ENCODE measurements around the gene PLEKHG4B. TPM values are rescaled to one million over a fixed set of nuclear protein-coding genes. Genes with fewer than 3 reads are reported as not detected.

Gene PLEKHG4B
- total RNA-seq, 1 experiment from 2014 or later, result 0.28 TPM

DNA sequence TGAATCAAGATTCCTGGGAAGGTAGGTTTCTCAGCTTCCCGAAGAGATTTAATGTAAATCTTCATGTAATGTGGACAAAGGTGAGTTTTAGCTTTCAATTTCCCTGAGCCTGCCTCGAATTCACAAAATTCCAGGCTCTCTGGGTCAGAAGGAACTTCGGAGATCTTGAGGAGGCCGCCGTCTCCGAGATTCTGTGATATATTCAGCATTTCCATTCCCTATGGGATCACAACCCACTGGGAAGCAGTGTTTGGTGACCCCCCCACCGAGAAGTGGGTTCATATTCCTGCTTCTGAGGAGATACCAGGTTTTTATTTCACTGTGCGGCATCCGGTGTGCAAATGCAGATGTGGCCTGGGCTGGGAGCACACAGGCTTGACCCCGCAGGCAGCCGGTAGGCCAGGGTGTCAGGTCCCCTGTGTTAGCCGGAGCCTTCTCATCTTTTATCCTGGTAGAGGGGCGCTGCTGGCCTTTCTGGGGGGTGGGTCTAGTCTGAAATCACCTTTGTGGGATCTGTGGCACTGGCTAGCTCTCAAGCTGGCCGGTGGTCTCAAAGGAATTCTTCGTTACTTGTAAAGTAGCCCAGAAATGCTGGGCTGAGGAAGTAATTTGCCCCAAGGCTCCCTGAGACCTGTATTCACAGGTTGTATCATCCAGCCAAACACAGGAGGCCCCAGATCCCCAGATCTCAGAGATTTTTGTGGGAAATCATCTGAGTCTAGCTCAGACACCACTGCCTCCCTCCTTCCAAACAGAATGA is 1.4 kb downstream of the PLEKHG4B start:
- CTCF ChIA-PET, result no interaction called here
- Histone ChIP-seq H3K27ac (ENCODE audit: low read depth, low read length, poor library complexity, severe bottlenecking) (no peak overlapping the region), H3K9me3 (ENCODE audit: low read depth, low read length, poor library complexity, severe bottlenecking) (no peaks in the 10 kb centered on the region), H3K36me3 (ENCODE audit: insufficient read depth, low read length, poor library complexity, severe bottlenecking) (no peaks in the 10 kb centered on the region), H3K4me3 (ENCODE audit: low read depth, low read length, poor library complexity, severe bottlenecking) (no peak overlapping the region), H3K4me1 (ENCODE audit: insufficient read depth, low read length, poor library complexity, severe bottlenecking) (no peaks in the 10 kb centered on the region), H3K27me3 (replicated peaks; ENCODE audit: insufficient read depth, low read depth, low read length, poor library complexity) (peaks cover 86% of the 10 kb centered on the region)
- no peak for DNase-seq (ENCODE audit: low spot score)
- POLR2A ChIA-PET (ENCODE audit: low non-redundant PET), result interaction anchor here (0.5 kb wide), 1 partner anchor 224 kb away, joined by 3 read pairs; no protein-coding TSS in a partner anchor
- TF ChIP-seq EZH2 (IDR thresholded peaks at IDR 0.05; ENCODE audit: borderline replicate concordance, low read depth, low read length, poor library complexity, severe bottlenecking), result no peak
- TF ChIP-seq CTCF (conservative IDR thresholded peaks at IDR 0.05; ENCODE audit: low read depth, low read length), result no peak
- BruUV-seq (replicated peaks), result no TSS peak
- intact Hi-C loops (cut with micrococcal nuclease; ENCODE audit: unreplicated experiment), result no loop called here

DNA sequence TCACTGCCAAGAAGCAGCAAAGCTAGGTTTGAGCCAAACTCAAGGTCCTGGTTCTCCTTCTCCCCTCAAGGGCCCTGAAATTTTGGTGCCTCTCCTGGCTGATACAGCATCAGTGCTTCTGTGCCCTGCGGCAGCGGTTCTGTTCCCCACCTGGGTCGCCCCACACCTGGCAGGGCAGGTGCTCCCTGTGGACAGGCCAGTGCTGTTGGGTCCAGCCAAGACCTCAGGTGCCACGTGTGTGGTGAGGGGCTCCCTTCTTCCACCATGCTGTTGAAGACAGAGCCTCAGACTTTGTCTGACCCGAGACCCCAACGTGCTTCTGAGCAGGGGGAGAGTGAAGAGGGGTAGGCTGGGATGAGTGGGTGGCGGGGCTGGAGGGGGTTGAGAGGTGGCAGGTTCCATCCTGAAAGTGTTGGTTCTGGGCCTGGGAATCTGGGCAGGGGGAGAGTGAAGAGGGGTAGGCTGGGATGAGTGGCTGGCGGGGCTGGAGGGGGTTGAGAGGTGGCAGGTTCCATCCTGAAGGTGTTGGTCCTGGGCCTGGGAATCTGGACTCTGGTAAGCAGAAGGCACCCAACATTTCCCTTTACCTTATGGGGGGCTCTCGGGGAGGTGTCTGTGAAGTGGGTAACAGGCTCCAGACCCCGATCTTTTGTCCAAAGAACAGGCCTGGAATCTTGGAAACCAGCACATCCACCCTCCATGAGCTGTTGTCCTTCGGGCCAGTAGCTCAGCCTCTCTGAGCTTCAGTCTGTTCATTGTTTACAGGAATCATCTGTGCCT is 2.3 kb downstream of the PLEKHG4B start:
- no peak for DNase-seq (ENCODE audit: low spot score)
- H3K9me3 ChIP-seq (ENCODE audit: low read depth, low read length, poor library complexity, severe bottlenecking), result no peaks in the 10 kb centered on the region
- no peak overlapping the region for H3K4me3 ChIP-seq (ENCODE audit: low read depth, low read length, poor library complexity, severe bottlenecking)
- intact Hi-C loops (cut with micrococcal nuclease; ENCODE audit: unreplicated experiment), result no loop called here
- CTCF ChIA-PET, result no interaction called here
- H3K36me3 ChIP-seq (ENCODE audit: insufficient read depth, low read length, poor library complexity, severe bottlenecking), result no peaks in the 10 kb centered on the region
- POLR2A ChIA-PET (ENCODE audit: low non-redundant PET), result no interaction called here
- no TSS peak for BruUV-seq (replicated peaks)
- H3K27me3 ChIP-seq (replicated peaks; ENCODE audit: insufficient read depth, low read depth, low read length, poor library complexity), result peaks cover 79% of the 10 kb centered on the region
- no peaks in the 10 kb centered on the region for H3K4me1 ChIP-seq (ENCODE audit: insufficient read depth, low read length, poor library complexity, severe bottlenecking)
- no peak for TF ChIP-seq CTCF (conservative IDR thresholded peaks at IDR 0.05; ENCODE audit: low read depth, low read length)
- TF ChIP-seq EZH2 (IDR thresholded peaks at IDR 0.05; ENCODE audit: borderline replicate concordance, low read depth, low read length, poor library complexity, severe bottlenecking), result no peak
- H3K27ac ChIP-seq (ENCODE audit: low read depth, low read length, poor library complexity, severe bottlenecking), result no peak overlapping the region

DNA sequence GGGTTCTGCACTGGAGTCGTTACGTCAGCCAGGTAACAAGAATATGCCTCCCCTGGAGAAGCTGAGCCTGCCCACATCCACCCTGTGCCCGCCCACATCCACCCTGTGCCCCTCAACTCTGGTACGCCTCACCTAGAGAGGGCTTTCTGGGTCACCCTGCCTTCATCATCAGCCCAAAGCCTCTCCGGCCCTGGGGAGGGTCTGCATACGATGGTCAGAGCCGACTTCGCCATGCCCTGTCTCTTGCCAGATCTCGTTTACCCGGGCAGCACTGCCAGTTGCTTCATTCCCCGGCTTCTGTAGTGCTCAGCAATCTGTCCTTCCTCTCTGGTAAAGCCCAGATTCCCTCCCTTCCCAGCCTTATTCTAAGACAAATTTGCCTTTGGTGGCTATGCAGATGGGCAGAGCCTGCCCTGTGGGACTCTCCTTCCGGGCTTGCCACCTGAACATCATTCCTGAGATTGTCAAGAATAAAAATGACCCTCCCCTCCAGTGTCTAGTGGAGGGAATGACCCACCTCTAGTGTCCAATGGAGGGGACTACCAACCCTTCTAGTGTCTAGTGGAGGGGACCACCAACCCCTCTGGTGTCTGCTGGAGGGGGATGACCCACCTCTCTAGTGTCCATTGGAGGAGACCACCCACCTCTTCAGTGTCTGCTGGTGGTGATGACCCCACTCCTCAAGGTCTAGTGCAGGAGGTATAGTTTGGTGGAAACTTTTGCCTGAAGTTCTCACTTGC is 3.4 kb downstream of the PLEKHG4B start:
- H3K4me1 ChIP-seq (ENCODE audit: insufficient read depth, low read length, poor library complexity, severe bottlenecking), result peaks cover 5% of the 10 kb centered on the region
- no peaks in the 10 kb centered on the region for H3K36me3 ChIP-seq (ENCODE audit: insufficient read depth, low read length, poor library complexity, severe bottlenecking)
- DNase-seq (ENCODE audit: low spot score), result no peak
- no peak for TF ChIP-seq CTCF (conservative IDR thresholded peaks at IDR 0.05; ENCODE audit: low read depth, low read length)
- no peak for TF ChIP-seq EZH2 (IDR thresholded peaks at IDR 0.05; ENCODE audit: borderline replicate concordance, low read depth, low read length, poor library complexity, severe bottlenecking)
- intact Hi-C loops (cut with micrococcal nuclease; ENCODE audit: unreplicated experiment), result no loop called here
- no peak overlapping the region for H3K4me3 ChIP-seq (ENCODE audit: low read depth, low read length, poor library complexity, severe bottlenecking)
- no TSS peak for BruUV-seq (replicated peaks)
- POLR2A ChIA-PET (ENCODE audit: low non-redundant PET), result no interaction called here
- H3K27me3 ChIP-seq (replicated peaks; ENCODE audit: insufficient read depth, low read depth, low read length, poor library complexity), result peaks cover 73% of the 10 kb centered on the region
- H3K27ac ChIP-seq (ENCODE audit: low read depth, low read length, poor library complexity, severe bottlenecking), result no peak overlapping the region
- H3K9me3 ChIP-seq (ENCODE audit: low read depth, low read length, poor library complexity, severe bottlenecking), result no peaks in the 10 kb centered on the region
- CTCF ChIA-PET, result no interaction called here

Measured in A673 (cell line).